HG03442 (cell line): ENCODE results near the gene CNIH2.
"Not testable (repeated sequence)": the region's sequence is repeated elsewhere in the genome, so short reads cannot be mapped to it uniquely, and the experiment has no call there.

Source experiments
- ATAC-seq: cut with Tn5 transposase; IDR thresholded peaks from one replicate; pipeline ENCODE4 v1.9.1; 2021; ENCODE audit warnings: mild to moderate bottlenecking, moderate library complexity; ENCODE audit not compliant: unreplicated experiment

CNIH2 gene

DNA sequence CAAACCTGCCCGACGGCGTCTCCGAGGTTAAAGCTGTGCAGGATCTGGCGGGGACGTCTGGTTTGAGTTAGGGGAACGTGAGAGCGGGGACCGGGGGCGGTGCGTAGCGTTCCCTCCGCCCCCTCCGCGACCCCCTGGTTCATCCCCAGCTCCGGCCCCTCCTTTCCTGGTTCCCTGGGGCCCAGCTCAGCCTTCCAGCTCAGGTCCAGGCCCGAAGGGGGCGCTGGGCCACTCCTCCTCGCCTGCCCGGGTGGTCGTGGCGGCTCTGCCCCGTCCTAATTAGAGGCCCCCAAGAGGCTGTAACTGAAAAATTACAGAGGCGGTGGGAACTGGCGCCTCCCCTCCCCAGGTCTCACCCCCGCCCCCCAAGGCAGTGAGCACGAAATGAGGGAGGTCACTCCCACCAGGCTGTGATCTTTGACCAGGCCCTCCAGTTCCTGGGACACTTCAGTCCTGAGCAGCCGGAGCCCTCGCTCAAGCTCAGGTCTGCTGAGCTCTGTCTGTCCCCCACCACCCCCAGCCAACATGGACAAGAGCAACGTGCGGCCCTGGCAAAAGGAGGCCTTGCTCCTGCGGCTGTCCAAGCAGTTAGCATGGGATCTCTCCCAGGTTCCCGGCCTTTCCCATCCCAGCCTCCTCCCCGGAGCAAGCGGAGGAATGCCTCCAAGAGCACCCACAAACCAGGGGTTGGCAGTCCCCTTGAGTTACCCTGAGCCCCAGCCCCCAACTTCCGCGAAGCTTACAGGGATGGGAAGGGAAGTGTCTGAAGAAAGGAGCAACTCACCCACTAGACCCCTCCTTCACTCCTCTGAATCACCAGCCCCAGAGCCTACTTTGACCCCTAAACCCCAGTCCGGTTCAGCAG lies 35.6 kb downstream of the CNIH2 start:
- ATAC-seq: no peak

DNA sequence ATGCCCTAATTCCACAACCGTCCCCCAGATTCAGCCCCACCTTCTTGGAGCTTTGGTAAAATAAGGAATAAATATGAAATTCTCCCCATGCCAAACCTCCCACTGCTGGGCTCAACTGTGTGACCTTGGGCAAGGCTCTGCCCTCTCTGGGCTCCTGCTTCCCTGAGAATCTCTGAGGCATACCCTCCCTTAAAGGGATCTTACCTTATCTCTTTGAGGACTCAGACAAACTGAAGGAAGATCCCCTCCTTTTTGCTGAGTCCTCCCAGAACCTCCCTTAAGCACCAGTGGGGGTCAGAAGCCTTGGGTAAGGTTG lies 36.2 kb downstream of the CNIH2 start:
- ATAC-seq: no peak

DNA sequence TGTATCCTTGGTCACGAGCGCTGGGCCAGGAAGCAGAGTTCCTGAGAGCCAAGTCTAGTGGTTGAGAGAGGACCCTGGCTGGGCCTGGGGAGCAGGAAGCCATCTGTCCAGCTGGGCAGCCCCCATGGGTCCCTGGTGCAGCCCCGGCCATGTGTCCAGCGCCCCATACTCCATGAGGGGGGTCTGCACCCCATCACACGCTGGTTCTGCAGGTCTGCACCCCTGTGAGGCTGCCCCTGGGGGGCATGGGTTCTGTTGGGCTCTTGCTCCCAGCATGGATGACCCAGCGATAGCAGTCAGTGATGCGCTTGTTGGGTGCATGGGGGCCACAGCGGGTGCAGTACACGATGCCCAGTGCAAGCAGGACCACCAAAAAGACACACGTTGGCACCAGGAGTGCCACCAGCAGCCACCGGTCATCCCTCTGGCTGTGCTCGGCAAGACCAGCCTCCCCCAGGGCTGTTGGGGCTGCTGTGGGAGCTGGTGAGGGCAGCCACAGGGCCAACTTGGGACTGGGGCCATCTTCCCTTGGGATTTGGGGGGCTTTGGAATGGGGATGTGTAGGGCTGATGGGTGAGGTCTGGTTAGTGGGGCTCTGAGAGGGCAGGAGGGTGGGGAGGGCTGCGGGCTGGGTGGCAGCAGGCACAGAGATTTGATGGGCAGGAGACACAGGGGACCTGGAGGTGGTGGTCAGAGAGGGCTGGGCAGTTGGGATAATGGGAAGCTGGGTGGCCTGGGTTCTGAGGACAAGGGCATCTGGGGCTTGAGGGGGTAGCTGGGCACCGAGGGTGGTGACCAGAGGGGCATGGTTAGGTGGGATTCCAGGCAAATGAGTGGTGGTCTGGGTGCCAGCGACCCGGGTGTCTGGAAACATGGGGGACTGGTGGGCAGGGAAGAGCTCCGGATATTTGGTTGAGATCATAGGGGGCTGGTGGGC lies 36.9 kb downstream of the CNIH2 start:
- ATAC-seq: no peak

DNA sequence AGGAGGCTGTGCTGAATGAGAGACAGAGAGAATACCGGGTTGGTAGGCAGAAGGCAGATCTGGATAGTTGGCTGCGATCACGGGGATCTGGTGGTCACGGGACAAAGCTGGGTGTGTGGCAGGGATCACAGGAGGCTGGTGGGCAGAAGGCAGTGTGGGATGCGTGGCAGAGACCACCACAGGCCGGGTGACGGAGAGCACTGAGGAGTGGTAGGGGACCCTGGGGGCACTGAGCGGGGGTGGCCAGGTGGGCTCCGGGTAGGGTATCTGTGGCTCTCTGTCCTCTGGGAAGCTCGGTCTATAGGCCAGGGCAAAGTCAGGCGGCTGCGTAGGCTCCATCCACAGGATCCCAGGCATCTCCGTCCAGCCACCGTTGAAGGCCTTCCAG lies 37.5 kb downstream of the CNIH2 start:
- ATAC-seq: no peak

DNA sequence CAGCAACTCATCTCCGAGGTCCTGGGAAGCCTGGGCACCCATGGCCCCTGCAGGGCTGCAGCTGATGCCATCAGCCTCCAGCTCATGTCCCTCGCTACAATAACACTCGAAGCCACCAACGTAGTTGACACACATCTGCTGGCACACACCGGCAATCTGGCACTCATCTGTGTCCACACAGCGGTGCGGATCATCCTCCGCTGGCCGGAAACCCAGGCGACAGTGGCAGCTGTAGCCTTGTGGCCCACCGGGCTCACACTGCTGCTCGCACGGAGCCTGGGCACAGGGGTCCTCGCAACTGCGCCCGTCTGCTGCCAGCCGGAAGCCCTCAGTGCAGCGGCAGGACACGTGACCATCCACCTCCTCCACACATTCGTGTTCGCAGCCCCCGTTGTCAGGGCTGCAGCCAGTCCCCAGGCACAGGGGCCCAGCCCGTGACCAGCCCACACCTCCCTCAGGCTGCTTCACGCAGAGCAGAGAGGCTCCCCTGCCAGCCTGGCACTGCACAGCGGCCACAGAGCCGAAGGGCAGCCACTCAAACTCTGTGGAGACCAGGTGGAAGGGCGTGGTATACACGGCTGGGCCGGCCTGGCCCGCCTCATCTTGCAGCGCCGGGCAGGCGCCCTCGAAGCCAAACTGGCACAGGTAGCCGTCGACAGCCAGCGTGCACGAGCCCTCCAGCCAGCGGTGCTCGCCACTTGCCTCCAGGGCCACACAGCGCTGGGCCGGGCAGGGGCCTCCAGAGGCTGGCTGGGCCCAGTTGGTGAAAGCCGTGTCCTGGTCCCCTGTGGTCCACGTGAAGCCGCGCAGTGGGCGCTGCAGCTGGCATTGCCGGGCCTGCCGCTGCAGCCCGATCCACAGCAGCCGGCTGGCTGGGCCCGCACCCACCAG lies 38.2 kb downstream of the CNIH2 start:
- no peak for ATAC-seq

DNA sequence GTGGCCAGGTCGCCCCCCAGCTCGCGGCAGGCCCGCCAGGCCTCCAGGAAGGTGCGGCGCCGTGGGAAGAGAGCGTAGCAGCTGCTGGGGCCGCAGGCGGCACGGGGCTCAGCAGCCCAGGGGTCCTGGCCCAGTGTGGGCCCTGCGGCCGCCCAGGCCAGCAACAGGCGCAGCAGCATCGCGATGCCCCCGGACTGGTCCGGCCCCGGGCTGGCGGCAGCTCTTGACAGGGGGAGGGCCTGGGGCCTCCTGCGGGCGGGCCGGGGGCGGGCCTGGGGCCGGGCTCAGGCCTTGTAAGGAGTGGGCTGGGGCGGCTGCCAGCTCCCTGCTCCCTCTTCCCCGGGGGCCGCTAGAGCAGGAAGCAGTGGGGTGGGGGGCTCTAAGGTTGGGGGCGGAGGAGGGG lies 38.9 kb downstream of the CNIH2 start, which contains the start of gene CD248:
TSS of gene CD248 (minus strand) at position 196 of the 403 bp plus-strand sequence. CDS start at position 179, 17 bp downstream.
- no peak for ATAC-seq

DNA sequence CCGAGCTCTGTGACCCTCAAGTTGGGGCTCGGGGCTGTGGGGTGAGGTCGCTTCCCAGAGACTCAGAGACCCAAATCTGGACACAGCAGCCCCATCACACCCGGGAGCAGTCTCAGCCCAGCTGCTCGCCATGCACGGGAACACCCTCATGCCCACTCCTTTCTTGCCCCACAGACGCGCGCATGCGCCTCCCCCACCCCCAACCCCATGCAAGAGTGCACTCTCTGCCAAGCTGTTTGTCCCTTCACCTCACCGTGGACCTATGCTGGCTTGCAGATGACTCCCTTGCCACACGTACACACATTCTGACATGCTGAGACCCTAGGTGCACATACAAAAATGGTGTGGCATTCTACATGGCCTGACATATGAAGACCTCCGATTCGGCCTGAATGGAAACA lies 39.3 kb downstream of the CNIH2 start:
- no peak for ATAC-seq

DNA sequence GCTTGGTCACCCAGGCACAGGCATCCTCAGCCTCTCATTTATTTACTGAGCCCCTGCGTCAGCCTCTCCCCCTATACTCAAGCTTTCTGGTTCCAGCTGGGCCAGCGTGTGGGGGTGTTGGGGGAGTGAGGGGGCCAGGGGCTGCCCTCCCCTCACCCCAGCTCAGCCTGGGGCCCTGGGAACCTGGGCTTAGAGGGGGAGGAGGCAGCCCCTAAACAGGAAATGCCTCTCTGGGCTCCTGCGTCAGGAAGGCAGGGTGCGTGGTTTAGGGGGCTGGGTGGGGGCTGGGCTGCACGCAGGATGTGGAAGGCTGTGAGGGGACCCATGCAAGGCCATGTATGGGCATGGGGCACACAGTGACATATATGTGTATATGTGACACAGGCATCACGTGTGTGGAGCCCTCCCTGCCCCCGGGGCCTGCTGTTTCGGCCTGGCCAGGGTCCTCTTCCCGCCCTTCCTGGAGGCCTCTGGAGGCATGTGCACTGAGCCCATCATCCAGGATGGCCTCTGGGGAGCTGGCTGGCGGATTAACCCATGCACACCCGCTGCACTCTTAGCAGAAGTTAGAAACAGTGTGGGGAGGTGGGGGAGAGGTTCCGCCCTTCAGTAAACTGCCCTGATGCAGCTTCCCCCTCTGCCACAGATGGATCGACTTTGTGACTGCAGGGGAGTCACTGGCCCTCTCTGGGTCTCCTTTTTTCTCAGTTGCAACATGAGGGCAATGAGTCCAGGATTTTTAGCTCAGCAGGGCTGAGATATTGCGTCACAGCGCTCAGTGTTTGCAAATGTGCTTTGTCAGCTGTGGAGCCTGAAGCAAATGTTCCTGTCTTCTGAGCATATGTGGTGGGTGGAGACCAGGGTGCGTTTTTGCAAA lies 40.0 kb downstream of the CNIH2 start:
- ATAC-seq: no peak

DNA sequence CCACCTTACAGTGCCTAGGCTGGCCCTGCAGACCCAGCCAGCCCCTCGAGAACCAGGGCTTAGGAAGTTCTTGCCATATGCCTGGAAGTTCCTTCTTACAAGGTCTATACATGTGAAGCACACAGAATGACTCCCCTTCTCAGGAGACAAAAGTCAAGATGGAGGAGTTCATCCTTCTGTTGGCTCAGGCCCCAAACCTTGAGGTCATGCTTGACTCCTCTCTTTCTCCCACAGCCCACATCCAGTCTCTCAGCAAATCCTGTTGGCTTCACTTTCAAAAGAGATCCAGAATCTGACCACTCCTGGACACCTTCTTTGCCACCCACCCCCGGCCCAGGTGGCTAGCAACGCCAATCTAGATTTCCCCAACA lies 40.6 kb downstream of the CNIH2 start:
- no peak for ATAC-seq

DNA sequence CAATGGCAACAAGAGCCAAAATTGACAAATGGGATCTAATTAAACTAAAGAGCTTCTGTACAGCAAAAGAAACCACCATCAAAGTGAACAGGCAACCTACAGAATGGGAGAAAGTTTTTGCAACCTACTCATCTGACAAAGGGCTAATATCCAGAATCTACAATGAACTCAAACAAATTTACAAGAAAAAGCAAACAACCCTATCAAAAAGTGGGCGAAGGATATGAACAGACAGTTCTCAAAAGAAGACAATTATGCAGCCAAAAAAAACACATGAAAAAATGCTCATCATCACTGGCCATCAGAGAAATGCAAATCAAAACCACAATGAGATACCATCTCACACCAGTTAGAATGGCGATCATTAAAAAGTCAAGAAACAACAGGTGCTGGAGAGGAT lies 42.3 kb downstream of the CNIH2 start:
- ATAC-seq: not testable (repeated sequence)

DNA sequence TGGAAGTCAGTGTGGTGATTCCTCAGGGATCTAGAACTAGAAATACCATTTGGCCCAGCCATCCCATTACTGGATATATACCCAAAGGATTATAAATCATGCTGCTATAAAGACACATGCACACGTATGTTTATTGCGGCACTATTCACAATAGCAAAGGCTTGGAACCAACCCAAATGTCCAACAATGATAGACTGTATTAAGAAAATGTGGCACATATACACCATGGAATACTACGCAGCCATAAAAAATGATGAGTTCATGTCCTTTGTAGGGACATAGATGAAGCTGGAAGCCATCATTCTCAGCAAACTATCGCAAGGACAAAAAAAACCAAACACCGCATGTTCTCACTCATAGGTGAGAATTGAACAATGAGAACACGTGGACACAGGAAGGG lies 42.8 kb downstream of the CNIH2 start:
- ATAC-seq: not testable (repeated sequence)

DNA sequence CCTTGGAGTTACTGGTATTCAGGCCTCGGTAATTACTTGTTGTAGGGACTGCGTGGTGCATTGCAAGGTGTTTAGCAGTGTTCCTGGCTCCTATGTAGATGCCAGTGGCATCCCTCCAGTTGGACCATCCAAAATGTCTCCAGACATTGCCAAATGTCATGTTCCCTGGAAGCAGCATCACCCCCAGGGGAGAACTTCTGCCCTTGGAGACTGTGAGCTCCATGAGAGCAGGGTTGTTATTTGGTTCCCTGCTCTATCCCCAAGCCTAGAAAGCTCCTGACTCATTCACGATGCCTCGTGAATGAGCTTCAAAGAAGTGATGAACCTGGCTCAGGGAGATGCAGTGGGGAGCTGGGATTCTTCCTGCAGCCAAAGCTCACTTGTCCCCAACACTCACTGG lies 43.6 kb downstream of the CNIH2 start:
- no peak for ATAC-seq

DNA sequence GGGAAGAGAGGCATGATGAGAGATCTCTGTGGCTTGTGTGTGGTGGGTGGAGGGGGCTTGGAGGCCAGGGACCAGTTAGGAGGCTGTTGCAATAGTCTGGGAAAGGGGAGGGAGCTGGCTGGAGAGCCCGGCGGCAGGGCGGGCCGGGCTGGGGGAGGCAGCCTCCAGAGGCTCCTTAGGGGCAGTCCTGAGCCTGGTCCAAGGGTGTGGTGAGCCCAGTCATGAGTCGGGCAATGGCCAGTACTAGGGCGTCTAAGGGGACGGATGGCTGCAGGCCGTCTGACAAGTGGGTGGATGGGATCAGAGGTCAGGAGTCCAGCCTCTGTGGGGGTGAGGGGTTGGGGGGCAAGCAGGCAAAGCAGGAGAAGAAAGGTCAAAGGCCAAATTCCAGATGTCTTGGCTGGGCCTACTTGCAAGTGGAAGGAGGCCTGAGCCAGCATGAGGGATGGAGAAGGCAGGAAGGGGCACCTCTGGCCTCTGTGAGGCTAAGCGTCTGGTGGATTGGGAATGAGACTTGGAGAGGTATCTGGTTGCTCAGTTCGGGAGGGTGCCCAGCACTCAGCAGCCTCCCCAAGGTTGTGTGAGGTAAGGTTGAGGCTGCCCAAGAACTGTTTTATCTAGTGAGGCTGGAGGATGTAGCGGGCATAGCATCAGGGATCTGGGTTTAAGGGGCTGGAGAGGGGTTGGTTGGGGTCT lies 44.9 kb downstream of the CNIH2 start:
- no peak for ATAC-seq

DNA sequence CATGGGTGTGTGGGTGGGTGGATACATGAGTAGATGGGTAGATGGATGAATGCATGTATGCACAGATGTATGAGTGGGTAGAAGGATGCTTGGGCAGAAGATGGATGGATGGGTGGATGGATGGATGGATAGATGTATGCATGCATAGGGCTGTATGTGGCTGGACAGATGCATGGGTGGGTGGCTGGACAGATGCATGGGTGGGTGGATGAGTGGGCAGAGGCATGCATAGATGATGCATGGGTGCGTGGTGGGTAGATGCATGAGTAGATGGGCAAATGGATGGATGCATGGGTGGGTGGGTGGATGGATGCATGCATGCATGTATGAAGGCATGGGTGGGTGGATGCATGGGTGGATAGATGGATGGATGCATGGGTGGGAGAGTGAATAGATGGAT lies 45.7 kb downstream of the CNIH2 start:
- ATAC-seq: no peak

DNA sequence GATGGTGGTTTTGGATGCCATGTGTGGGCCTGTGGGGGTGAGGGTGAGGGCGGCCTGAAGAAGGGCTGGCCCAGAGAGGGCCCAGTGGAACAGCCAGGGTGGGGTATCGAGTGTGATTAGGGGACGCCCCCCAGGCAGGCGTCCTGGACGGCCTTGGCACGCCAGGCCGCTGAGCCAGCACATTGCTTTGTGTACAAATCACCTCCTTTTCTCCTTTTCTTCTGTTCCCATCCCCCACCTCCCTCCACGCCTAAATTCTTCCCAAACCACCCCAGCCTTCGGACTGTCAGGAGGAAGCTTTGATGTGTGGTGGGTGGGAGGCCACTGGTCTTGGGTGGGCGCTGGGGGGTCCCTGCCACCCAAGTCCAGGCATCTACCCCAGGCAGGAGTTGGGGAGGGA lies 46.7 kb downstream of the CNIH2 start:
- no peak for ATAC-seq

DNA sequence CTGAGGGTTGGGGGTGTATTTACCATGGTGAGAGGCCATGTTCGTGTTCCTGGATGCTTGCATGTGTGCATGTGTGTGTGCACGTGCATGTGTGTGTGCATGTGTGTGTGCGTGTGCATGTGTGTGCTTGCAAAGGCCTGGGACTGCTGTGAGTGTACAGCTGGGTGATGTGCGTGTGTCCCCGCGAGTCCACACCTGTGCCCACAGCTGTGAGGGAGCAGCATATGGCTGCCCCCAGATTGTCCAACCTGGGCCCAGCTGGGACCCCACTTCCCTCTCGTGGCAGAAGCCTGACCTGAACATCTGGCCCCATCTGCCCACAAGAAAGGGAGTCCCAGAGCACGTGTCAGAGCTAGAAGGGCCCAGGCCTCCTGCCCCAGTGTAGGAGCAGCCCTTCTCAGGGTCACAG lies 47.3 kb downstream of the CNIH2 start:
- ATAC-seq: no peak

DNA sequence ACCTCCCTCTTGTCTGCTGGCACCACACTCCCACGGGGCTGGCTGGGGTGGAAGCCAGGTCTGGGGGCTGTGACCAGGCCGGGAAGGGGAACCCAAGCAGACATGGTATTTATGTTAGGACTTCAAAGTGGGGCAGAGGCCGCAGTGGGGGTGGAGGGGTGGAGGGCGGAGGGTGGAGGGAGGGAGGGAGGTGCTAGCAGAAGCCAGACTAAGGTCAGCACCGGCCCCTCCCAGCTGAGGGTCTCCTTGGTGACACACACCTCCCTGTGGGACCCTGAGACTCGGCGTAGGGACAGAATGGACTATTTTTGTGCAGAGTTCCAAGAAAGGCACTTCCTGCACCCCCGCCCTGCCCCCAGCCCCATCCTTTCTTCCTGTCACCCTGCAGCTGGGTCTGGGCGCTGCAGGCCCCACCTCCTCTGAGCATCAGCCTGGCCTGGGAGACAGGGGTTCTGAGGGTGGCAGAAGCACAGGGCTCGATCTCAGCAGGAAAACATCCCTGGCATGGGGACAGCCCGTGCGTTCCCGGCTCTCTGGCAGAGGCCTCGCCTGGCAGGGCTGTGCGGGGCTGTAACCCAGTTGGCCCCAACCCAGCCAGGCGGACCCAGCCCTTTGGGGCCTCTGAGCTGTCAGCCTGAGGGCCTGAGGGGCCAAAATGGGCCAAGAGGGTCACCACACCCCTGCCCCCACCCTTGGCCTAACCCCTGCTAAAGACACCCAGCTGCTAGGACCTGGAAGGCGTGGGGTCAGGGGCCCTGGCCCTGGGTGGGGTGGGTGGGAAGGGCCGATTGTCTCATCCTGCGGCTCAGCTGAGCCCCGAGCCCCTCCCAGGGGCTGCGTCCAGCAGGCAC lies 48.5 kb downstream of the CNIH2 start:
- no peak for ATAC-seq

DNA sequence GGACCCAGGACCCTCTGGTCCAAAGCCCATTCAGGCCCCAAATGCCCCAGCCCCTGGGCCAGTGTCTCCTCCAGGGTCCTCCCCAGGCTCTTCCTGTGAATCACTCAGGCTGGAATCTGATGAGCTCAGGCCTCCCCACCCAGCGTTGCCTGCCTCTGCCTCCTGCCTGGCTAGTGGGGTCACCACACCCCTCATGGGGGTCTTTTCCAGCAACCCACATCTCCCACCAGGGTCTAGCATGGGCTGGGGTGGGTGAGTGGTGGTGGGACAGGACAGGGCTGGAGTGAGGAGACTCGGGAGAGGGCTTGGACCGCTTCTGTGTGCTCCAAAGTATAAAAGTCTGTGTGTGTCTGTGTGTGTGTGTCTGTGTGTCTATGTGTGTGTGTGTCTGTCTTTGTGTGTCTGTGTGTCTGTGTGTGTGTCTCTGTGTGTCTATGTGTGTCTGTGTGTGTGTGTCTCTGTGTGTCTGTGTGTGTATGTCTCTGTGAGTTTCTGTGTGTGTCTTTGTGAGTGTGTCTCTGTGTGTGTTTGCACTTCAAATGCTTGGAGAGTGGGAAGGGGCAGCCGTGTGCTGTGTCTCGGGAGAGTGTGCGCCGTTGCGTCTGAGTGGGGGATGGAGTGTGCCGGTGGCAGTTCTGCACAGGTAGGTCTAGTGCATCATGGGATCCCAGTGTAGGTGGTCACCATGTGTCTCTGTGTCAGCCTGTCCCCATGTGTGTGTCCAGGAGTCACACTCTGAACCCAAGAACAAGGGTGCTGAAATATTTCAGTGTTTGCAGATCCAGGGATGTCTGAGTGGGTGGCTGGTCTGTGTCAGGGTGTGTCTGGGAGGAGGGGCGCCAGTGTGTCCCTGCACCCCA lies 49.4 kb downstream of the CNIH2 start:
- no peak for ATAC-seq
